GM18499 (cell line): ENCODE measurements around the gene NKAIN2.

Source experiments
- ATAC-seq: cut with Tn5 transposase; IDR thresholded peaks from one replicate; pipeline ENCODE4 v1.9.1; 2021; ENCODE audit warnings: moderate number of reproducible peaks; ENCODE audit not compliant: insufficient read depth, unreplicated experiment

The NKAIN2 gene

GRCh38 chr6:124769811-124770544 lies 966.3 kb downstream of the NKAIN2 start:
- ATAC-seq = no peak

- ATAC-seq = no peak
These were observed 967.1 kb downstream of the NKAIN2 start for GRCh38 chr6:124770784-124771183.

- ATAC-seq = no peak
These were observed 969.2 kb downstream of the NKAIN2 start for GRCh38 chr6:124772733-124773319.

GRCh38 chr6:124775121-124775520 lies 971.5 kb downstream of the NKAIN2 start:
- ATAC-seq = no peak

GRCh38 chr6:124777863-124778262 lies 974.2 kb downstream of the NKAIN2 start:
- ATAC-seq = no peak

- ATAC-seq = no peak
These were observed 977.0 kb downstream of the NKAIN2 start for GRCh38 chr6:124780623-124781022.

- no peak for ATAC-seq
These were observed 979.7 kb downstream of the NKAIN2 start for GRCh38 chr6:124783344-124783743.

GRCh38 chr6:124791156-124791555 lies 987.5 kb downstream of the NKAIN2 start:
- ATAC-seq = no peak

- ATAC-seq = no peak
These were observed 988.7 kb downstream of the NKAIN2 start for GRCh38 chr6:124792386-124792785.

GRCh38 chr6:124793398-124793797 lies 989.7 kb downstream of the NKAIN2 start:
- no peak for ATAC-seq

- no peak for ATAC-seq
These were observed 992.2 kb downstream of the NKAIN2 start for GRCh38 chr6:124795643-124796463.

- no peak for ATAC-seq
These were observed 992.9 kb downstream of the NKAIN2 start for GRCh38 chr6:124796464-124796970.

- no peak for ATAC-seq
These were observed 993.6 kb downstream of the NKAIN2 start for GRCh38 chr6:124797224-124797623.

GRCh38 chr6:124798942-124799496 lies 995.4 kb downstream of the NKAIN2 start:
- ATAC-seq = no peak

GRCh38 chr6:124799638-124800037 lies 996.0 kb downstream of the NKAIN2 start:
- no peak for ATAC-seq

- no peak for ATAC-seq
These were observed 996.6 kb downstream of the NKAIN2 start for GRCh38 chr6:124800222-124800621.

GRCh38 chr6:124812067-124812466 lies 1008.4 kb downstream of the NKAIN2 start:
- no peak for ATAC-seq

GRCh38 chr6:124819346-124819745 lies 1015.7 kb downstream of the NKAIN2 start:
- no peak for ATAC-seq

- no peak for ATAC-seq
These were observed 1018.5 kb downstream of the NKAIN2 start for GRCh38 chr6:124822204-124822613.

- ATAC-seq = no peak
These were observed 1019.1 kb downstream of the NKAIN2 start for GRCh38 chr6:124822721-124823120.
